Measurements from ENCODE around the gene CALY. TPM values are rescaled to one million over a fixed set of nuclear protein-coding genes. Genes with fewer than 3 reads are reported as not detected.

CALY gene
- total RNA-seq, 1 experiment from 2014 or later = 1.9 TPM

DNA sequence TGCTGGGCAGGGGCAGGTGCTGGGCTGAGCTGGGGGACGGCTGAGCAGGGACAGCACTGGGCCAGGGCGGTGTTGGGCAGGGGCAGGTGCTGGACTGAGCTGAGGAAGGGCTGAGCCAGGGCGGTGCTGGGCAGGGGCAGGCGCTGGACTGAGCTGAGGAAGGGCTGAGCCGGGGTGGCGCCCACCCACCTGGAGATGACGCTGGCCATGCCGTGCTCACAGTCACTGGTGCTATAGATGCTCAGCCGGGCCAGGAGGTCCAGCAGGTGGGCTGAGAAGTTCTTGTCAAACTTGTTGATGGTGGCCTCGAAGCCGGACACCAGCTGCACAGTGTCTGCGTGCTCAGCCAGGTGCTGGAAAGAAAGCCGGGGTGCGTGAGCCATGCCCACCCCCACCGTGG, 55.6 kb downstream of the CALY start:
- in situ Hi-C loops (cut with HindIII; ENCODE audit: low pct_unique_long_range_greater_than_20kb, low sequenced_read_pairs) (no loop called here), intact Hi-C loops (cut with micrococcal nuclease; ENCODE audit: unreplicated experiment) (no loop called here)
- Histone ChIP-seq H3K4me3 (ENCODE audit: low read depth in 2 of 2, low read length in 2 of 2) (no peak overlapping the region), H3K27ac (ENCODE audit: low read length) (no peak overlapping the region), H3K4me1 (ENCODE audit: control insufficient read depth, insufficient read depth, low read length) (peaks cover 30% of the 10 kb centered on the region), H3K36me3 (ENCODE audit: control insufficient read depth, insufficient read depth, low read length) (peaks cover 2% of the 10 kb centered on the region), H3K27me3 (ENCODE audit: control insufficient read depth, insufficient read depth, low read length) (no peaks in the 10 kb centered on the region), H3K9me3 (ENCODE audit: control insufficient read depth, insufficient read depth, low read depth, low read length) (no peaks in the 10 kb centered on the region)
- no peak for TF ChIP-seq SIN3A (IDR thresholded peaks at IDR 0.05; ENCODE audit: borderline replicate concordance, insufficient read depth, low read depth, low read length)
- TF ChIP-seq POLR2AphosphoS5 (IDR thresholded peaks at IDR 0.05; ENCODE audit: low read depth, low read length) = no peak
- no peak for TF ChIP-seq CTCF (IDR thresholded peaks at IDR 0.05)
- no peak for TF ChIP-seq TCF7L2 (IDR thresholded peaks at IDR 0.05; ENCODE audit: low read depth, low read length)
- TF ChIP-seq REST (IDR thresholded peaks at IDR 0.05; ENCODE audit: insufficient read depth in 1 of 2, low read depth in 2 of 2, low read length in 1 of 2) = no peak
- ATAC-seq (no peak), DNase-seq (ENCODE audit: low read depth, low spot score) (no peak)
- CTCF ChIA-PET = no interaction called here
- BruUV-seq (replicated peaks) = no TSS peak
- POLR2A ChIA-PET = no interaction called here

DNA sequence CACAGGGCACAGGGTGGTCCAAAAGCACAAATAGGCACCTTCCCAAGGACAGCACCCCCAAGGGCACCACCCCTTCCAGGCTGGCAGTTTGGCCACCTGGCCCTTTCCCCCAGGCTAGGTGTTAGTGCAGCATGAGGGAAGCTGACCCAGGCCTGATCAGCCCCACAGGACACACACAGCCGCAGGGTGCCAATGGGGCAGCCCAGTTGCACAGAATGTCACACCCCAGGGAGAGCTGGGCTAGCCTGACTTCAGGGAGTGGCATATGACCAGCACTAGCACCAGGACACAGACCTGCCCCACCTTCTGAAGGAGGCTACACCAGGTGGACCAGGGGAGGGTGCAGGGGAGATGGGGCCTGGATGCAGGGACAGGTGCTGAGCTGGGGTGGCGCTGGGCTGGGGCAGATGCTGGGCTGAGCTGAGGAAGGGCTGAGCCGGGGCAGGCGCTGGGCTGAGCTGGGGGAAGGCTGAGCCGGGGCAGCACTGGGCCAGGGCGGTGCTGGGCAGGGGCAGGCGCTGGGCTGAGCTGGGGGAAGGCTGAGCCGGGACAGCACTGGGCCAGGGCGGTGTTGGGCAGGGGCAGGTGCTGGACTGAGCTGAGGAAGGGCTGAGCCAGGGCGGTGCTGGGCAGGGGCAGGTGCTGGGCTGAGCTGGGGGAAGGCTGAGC, 56.2 kb downstream of the CALY start:
- H3K4me3 ChIP-seq (ENCODE audit: low read depth in 2 of 2, low read length in 2 of 2) = no peak overlapping the region
- intact Hi-C loops (cut with micrococcal nuclease; ENCODE audit: unreplicated experiment) = no loop called here
- no peak for DNase-seq (ENCODE audit: low read depth, low spot score)
- CTCF ChIA-PET = no interaction called here
- TF ChIP-seq SIN3A (IDR thresholded peaks at IDR 0.05; ENCODE audit: borderline replicate concordance, insufficient read depth, low read depth, low read length) (no peak), CTCF (IDR thresholded peaks at IDR 0.05) (no peak), TCF7L2 (IDR thresholded peaks at IDR 0.05; ENCODE audit: low read depth, low read length) (no peak), REST (IDR thresholded peaks at IDR 0.05; ENCODE audit: insufficient read depth in 1 of 2, low read depth in 2 of 2, low read length in 1 of 2) (no peak), POLR2AphosphoS5 (IDR thresholded peaks at IDR 0.05; ENCODE audit: low read depth, low read length) (no peak)
- no peak for ATAC-seq
- H3K27me3 ChIP-seq (ENCODE audit: control insufficient read depth, insufficient read depth, low read length) = no peaks in the 10 kb centered on the region
- POLR2A ChIA-PET = no interaction called here
- no TSS peak for BruUV-seq (replicated peaks)
- no peak overlapping the region for H3K27ac ChIP-seq (ENCODE audit: low read length)
- H3K9me3 ChIP-seq (ENCODE audit: control insufficient read depth, insufficient read depth, low read depth, low read length) = no peaks in the 10 kb centered on the region
- H3K4me1 ChIP-seq (ENCODE audit: control insufficient read depth, insufficient read depth, low read length) = peaks cover 36% of the 10 kb centered on the region
- H3K36me3 ChIP-seq (ENCODE audit: control insufficient read depth, insufficient read depth, low read length) = no peaks in the 10 kb centered on the region; the same call in 1 of the 2 replicates
- in situ Hi-C loops (cut with HindIII; ENCODE audit: low pct_unique_long_range_greater_than_20kb, low sequenced_read_pairs) = no loop called here
